ENCODE data around the gene ZNF75A.
A peak's percentile ranks its signal among the peaks of the same experiment; 100 is the strongest.
"Not testable (repeated sequence)": the region's sequence is repeated elsewhere in the genome, so short reads cannot be mapped to it uniquely, and the experiment has no call there.

The ZNF75A gene

GRCh38 chr16:3305109-3306068 is at the start of gene ZNF75A, which contains the start of gene TIGD7:
Gene ZNF75A, plus strand, starts transcription at chr16:3305497. Its CDS starts 2,932 bp downstream, at chr16:3308429.
Gene TIGD7, minus strand, starts transcription at chr16:3305430. Its CDS starts 4,816 bp downstream, at chr16:3300614.
- DNase-seq (ENCODE audit: low read depth in 3 of 3) = peak; percentile 63 to 75 (median 70)

DNA sequence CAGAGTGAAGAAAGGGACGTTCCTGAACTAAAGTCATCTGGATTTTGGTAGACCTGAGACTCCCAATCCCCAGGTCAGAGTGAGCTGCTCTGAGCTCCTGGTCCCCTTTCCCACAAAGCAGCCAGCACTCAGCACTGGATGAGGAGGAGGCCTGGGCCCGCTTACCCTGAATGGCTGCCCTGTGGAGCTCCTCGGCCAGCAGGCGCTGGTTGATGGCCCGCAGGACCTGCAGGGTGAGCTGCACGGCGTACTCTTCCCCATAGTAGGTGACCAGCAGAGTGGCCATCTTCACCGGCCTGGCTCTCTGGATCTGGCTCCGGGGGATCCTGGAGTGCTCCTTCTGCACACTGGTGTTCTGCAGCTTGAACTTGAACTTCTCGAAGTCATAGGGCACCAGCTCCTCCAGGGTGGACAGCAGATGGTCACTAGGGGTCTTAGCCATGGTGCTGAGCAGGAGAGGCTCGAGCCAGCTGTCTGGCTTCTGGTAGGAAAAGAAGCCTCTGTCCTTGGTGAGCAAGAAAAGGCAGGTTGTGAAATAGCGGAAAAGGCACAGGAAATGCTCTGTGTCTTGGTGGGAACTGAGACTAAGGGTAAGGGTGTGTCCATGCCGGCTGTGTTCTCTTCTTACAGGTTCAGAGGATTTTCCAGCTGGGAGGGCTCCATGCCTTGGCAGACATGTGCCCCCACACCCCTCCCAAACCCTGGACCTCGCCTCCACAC is 49.0 kb upstream of the ZNF75A start, which contains the start of gene MEFV:
Gene MEFV (minus strand): TSS at position 488 of the 720 bp plus-strand sequence. CDS start 46 bp downstream, at position 442.
- no peak for DNase-seq (ENCODE audit: low read depth in 3 of 3)

- DNase-seq (ENCODE audit: low read depth in 3 of 3) = no peak
Measured at GRCh38 chr16:3256866-3257465, 48.3 kb upstream of the ZNF75A start.

GRCh38 chr16:3259836-3260235 is 45.5 kb upstream of the ZNF75A start:
- no peak for DNase-seq (ENCODE audit: low read depth in 3 of 3)

GRCh38 chr16:3262517-3262916 is 42.8 kb upstream of the ZNF75A start:
- DNase-seq (ENCODE audit: low read depth in 3 of 3) = no peak

- DNase-seq (ENCODE audit: low read depth in 3 of 3) = peak; percentile 94 to 98 (median 97)
Measured at GRCh38 chr16:3264137-3265036, 40.9 kb upstream of the ZNF75A start.

DNA sequence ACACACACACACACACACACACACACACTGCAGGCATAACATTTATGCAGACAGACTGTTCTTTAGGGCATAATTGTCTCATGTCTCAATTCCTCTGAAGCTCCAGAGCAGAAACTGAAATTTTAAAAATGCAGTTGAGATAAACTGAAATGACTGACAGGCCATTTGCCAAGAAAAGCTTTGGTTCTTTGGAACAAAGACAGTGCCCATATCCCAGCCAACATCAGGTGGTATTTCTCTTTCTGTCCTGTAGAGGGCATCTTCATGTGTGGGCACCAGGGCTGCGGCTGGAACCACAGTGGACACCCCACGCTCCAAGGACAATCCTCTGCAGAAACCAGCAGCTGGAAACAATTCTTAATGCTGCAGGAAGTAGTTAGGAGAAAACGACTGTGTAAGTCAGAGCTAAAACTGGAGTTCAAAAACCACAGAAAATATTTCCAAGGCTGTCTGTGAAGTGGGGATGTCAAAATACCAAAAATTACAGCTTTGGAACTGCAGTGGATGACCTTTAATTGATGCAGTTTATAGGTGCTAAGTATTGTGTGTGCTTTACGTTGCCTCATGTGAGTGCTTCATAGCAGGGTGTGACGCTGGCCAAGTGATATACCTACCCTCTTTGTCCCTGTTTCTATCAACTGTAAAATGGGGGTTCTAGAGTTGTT is 38.3 kb upstream of the ZNF75A start:
- DNase-seq (ENCODE audit: low read depth in 3 of 3) = no peak

DNA sequence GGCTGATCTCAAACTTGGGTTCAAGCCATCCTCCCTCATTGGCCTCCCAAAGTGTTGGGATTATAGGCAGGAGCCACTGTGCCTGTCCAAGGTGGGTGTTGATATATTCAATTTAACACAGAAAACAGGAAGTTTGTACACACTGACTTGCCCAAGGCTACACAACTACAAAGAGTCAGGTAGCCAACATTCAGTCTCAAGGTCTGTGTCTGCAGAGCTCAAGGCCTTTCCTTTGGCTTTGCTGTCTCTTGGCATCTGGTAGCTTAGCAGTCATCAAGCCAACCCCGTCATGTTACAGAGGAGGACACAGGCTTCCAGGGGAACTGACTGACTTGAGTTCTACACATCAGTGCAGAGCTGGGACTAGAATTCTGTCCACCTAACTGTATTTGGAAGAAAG is 37.0 kb upstream of the ZNF75A start:
- no peak for DNase-seq (ENCODE audit: low read depth in 3 of 3)

DNA sequence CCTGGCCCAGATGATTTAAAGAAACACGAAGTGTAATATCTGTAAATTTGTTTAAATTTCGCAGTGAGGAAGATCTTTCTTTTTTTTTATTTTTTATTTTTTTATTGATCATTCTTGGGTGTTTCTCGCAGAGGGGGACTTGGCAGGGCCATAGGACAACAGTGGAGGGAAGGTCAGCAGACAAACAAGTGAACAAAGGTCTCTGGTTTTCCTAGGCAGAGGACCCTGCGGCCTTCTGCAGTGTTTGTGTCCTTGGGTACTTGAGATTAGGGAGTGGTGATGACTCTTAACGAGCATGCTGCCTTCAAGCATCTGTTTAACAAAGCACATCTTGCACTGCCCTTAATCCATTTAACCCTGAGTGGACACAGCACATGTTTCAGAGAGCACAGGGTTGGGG is 34.6 kb upstream of the ZNF75A start:
- not testable (repeated sequence) for DNase-seq (ENCODE audit: low read depth in 3 of 3)

GRCh38 chr16:3271281-3271680 is 34.0 kb upstream of the ZNF75A start:
- not testable (repeated sequence) for DNase-seq (ENCODE audit: low read depth in 3 of 3)

DNA sequence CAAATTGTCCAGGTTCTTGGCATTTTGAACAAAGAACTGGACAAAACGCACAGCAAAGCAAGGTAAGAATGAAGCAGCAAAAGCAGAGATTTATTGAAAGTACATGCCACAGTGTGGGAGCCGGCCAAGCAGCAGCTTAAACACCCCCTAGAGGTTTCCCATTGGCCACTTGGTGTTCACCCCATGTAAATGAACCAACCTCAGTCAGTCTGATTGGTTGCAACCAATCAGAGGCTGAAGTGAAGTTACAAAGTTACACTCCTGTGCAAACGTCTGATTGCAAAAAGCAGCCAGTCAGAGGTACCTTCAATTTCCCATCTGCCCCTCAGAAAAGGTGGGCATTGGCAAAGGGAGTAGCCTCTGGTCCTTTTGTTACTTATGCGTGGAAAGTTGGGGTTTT is 30.8 kb upstream of the ZNF75A start:
- DNase-seq (ENCODE audit: low read depth in 3 of 3) = no peak

GRCh38 chr16:3274947-3275346 is 30.4 kb upstream of the ZNF75A start:
- DNase-seq (ENCODE audit: low read depth in 3 of 3) = no peak

- no peak for DNase-seq (ENCODE audit: low read depth in 3 of 3)
Measured at GRCh38 chr16:3276679-3277078, 28.6 kb upstream of the ZNF75A start.

DNA sequence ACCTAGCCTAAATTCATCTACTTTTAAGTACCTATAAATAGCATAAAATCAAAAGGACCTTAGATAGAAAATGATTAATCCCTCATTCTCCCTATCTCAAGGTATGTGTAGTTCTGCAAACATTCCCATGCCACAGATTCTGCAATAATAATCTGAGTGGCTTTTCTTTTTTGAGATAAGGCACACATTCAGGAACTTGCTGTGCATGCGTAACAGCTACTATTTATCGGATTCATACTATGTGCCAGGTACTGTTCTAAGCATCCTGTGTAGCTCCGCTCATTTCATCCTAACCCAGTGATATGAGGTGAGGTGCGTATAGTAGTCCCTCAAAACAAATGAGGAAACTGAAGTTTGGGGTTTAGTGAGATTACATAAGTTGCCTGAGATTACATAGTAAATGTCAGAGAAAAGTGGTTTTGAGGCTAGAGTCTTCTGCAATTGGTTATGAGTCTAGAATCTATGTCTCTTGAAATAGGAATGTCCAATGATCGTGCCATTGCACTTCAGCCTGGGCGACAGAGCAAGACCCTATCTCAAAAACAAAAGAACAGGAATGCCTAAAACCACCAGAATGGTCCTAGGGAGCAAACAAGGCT is 24.0 kb upstream of the ZNF75A start:
- DNase-seq (ENCODE audit: low read depth in 3 of 3) = no peak

GRCh38 chr16:3282103-3282729 is 23.1 kb upstream of the ZNF75A start:
- DNase-seq (ENCODE audit: low read depth in 3 of 3) = no peak

GRCh38 chr16:3282730-3283542 is 22.4 kb upstream of the ZNF75A start, which contains the start of gene ZNF263:
Gene ZNF263, plus strand, starts transcription at chr16:3283491. Its CDS starts 328 bp downstream, at chr16:3283819.
- peak; percentile 81 to 90 (median 90) for DNase-seq (ENCODE audit: low read depth in 3 of 3)

DNA sequence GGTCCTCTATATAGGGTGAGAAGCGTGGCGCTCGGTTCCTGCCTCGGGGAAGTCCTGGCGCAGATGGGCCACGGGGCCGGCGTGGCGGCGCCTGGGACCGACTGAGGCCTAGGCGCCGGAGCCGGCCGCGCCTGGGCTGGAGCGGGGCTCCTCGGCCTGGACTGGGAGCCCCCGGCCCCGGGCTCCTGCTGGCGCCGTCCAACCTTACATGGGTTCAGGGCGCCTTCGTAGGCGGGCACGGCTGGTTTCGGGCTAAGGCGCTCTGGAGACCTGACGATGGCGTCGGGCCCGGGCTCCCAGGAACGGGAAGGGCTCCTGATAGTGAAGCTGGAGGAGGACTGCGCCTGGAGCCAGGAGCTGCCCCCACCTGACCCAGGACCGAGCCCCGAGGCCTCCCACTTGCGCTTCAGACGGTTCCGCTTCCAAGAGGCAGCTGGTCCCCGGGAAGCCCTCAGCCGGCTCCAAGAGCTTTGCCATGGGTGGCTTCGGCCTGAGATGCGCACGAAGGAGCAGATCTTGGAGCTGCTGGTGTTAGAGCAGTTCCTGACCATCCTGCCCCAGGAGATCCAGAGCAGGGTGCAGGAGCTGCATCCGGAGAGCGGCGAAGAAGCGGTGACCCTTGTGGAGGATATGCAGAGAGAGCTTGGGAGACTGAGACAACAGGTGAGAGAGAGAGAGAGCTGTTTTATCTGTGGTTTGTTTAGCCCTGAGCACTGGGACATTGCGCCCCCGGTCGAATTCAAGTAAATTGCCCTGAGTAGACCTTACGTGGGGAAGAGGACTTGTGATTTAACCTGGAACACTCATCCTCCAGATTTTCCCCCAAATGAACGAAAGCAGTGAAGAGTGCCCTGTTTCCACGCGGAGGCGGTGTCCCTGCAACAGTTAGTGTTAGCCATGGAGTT is 21.5 kb upstream of the ZNF75A start:
- peak in 1 of 3 donors; percentile 8 for DNase-seq (ENCODE audit: low read depth in 3 of 3)

All from stimulated activated CD4-positive, alpha-beta T cell treated with anti-CD3 and anti-CD28 coated beads, TNF-alpha, amount 100 ng/mL, for 48 hours (primary cell).